IMR-90 (cell line): ENCODE data around the gene NTSR2. TPM values are rescaled to one million over a fixed set of nuclear protein-coding genes. Genes with fewer than 3 reads are reported as not detected.

Experiments used
- ATAC-seq: fragments of 200-7000 bp; cut with Tn5 transposase; 2 replicates; pipeline ENCODE4 v1.9.1; 2020; ENCODE audit warnings: low read depth, mild to moderate bottlenecking, moderate library complexity
- BruUV-seq: library from RNA; stranded (reverse); fragments of 400-500 nt; replicated peaks from 2 replicates; lab custom pipeline; 2021; lab: Mats Ljungman, UMichigan
- CTCF ChIA-PET: fragments of 300-600 bp; formaldehyde crosslinking; extraction: SDS; loops from one replicate; lab custom pipeline; 2021; ENCODE audit warnings: antibody characterized with exemption; lab: Yijun Ruan, JAX
- POLR2A ChIA-PET: fragments of 300-600 bp; sonication (Branson Sonifier 250); formaldehyde crosslinking; loops from one replicate; lab custom pipeline; 2022; ENCODE audit warnings: antibody characterized with exemption; ENCODE audit not compliant: unreplicated experiment; lab: Charles Lee
- DNase-seq: peaks from one replicate; pipeline ENCODE4 v3.0.0; 2013
- H2AFZ ChIP-seq: replicated peaks from 2 replicates; pipeline ENCODE3; 2013; ENCODE audit warnings: low read length, mild to moderate bottlenecking; ENCODE audit not compliant: poor library complexity
- H2AK5ac ChIP-seq: 2 replicates; pipeline ENCODE4 v1.6.1; 2013; ENCODE audit warnings: low read depth, low read length, inconsistent platforms
- H2AK9ac ChIP-seq: replicated peaks from 2 replicates; pipeline ENCODE3; 2013; ENCODE audit warnings: mild to moderate bottlenecking, low read depth, low read length, moderate library complexity; ENCODE audit not compliant: poor library complexity
- H2BK120ac ChIP-seq: 2 replicates; pipeline ENCODE4 v1.6.1; 2013; ENCODE audit warnings: low read depth, low read length, inconsistent platforms
- H2BK15ac ChIP-seq: 3 replicates; pipeline ENCODE4 v1.6.1; 2013; ENCODE audit warnings: low read depth, low read length, inconsistent platforms
- H2BK20ac ChIP-seq: 2 replicates; pipeline ENCODE4 v1.6.1; 2013; ENCODE audit warnings: low read depth, mild to moderate bottlenecking, inconsistent platforms, low read length, moderate library complexity
- H2BK5ac ChIP-seq: 2 replicates; pipeline ENCODE4 v1.6.1; 2013; ENCODE audit warnings: mild to moderate bottlenecking, low read depth, low read length, inconsistent platforms; ENCODE audit not compliant: poor library complexity, severe bottlenecking
- H3K14ac ChIP-seq: replicated peaks from 2 replicates; pipeline ENCODE4 v1.6.1; 2013; ENCODE audit warnings: low read depth, low read length, inconsistent platforms
- H3K18ac ChIP-seq: 2 replicates; pipeline ENCODE4 v1.6.1; 2013; ENCODE audit warnings: low read depth, low read length, control low read depth
- H3K23ac ChIP-seq: 2 replicates; pipeline ENCODE4 v1.6.1; 2013; ENCODE audit warnings: low read depth, low read length, inconsistent platforms
- H3K27ac ChIP-seq: 2 replicates; pipeline ENCODE4 v1.5.1; 2013; ENCODE audit warnings: mild to moderate bottlenecking, control low read depth, low read length; ENCODE audit not compliant: insufficient read depth
- H3K27me3 ChIP-seq: 2 replicates; pipeline ENCODE4 v1.6.1; 2013; ENCODE audit warnings: low read length; ENCODE audit not compliant: control insufficient read depth, insufficient read depth
- H3K36me3 ChIP-seq: 2 replicates; pipeline ENCODE4 v1.6.1; 2013; ENCODE audit warnings: low read length, mixed read lengths; ENCODE audit not compliant: control insufficient read depth, insufficient read depth
- H3K4ac ChIP-seq: 2 replicates; pipeline ENCODE4 v1.6.1; 2013; ENCODE audit warnings: low read depth, low read length, inconsistent platforms
- H3K4me1 ChIP-seq: 2 replicates; pipeline ENCODE4 v1.6.1; 2013; ENCODE audit warnings: low read length, mixed read lengths; ENCODE audit not compliant: control insufficient read depth, insufficient read depth
- H3K4me2 ChIP-seq: 2 replicates; pipeline ENCODE4 v1.6.1; 2013; ENCODE audit warnings: low read depth, mild to moderate bottlenecking, control low read depth, low read length, moderate library complexity
- H3K4me3 ChIP-seq: 2 replicates; pipeline ENCODE4 v1.5.1; 2013; ENCODE audit warnings: low read depth, mild to moderate bottlenecking, control low read depth, low read length, moderate library complexity; ENCODE audit not compliant: insufficient read depth
- H3K56ac ChIP-seq: 2 replicates; pipeline ENCODE4 v1.6.1; 2013; ENCODE audit warnings: low read length, inconsistent platforms; ENCODE audit not compliant: insufficient read depth; ENCODE audit errors: extremely low read depth
- H3K79me1 ChIP-seq, 2 experiments: 2 replicates each; pipeline ENCODE4 v1.6.1; 2013; ENCODE audit warnings: low read length in 2 of 2, inconsistent platforms in 1 of 2, low read depth in 1 of 2
- H3K9ac ChIP-seq: 2 replicates; pipeline ENCODE4 v1.6.1; 2013; ENCODE audit warnings: low read depth, low read length, control low read depth
- H3K9me1 ChIP-seq: 2 replicates; pipeline ENCODE4 v1.6.1; 2013; ENCODE audit warnings: low read length, inconsistent platforms; ENCODE audit not compliant: insufficient read depth
- H3K9me3 ChIP-seq: 2 replicates; pipeline ENCODE4 v1.6.1; 2013; ENCODE audit warnings: low read length; ENCODE audit not compliant: control insufficient read depth, insufficient read depth
- H4K20me1 ChIP-seq: 2 replicates; pipeline ENCODE4 v1.6.1; 2013; ENCODE audit warnings: low read length, inconsistent platforms; ENCODE audit not compliant: insufficient read depth
- H4K5ac ChIP-seq: 2 replicates; pipeline ENCODE4 v1.6.1; 2013; ENCODE audit warnings: mild to moderate bottlenecking, low read depth, low read length, control low read depth
- H4K8ac ChIP-seq, 2 experiments: 2 replicates each; pipeline ENCODE4 v1.6.1; 2013; ENCODE audit warnings: low read depth in 2 of 2, low read length in 2 of 2, control low read depth in 1 of 2, inconsistent platforms in 1 of 2
- H4K91ac ChIP-seq: 2 replicates; pipeline ENCODE4 v1.6.1; 2013; ENCODE audit warnings: low read depth, low read length, inconsistent platforms; ENCODE audit not compliant: insufficient read depth
- BHLHE40 ChIP-seq: fragments of 150-350 bp; IDR thresholded peaks from 2 replicates; pipeline ENCODE4 v1.6.1; 2016; ENCODE audit warnings: mild to moderate bottlenecking, low read depth, low read length
- CEBPB ChIP-seq: IDR thresholded peaks from 2 replicates; pipeline ENCODE4 v1.6.1; 2012; ENCODE audit warnings: low read depth, low read length, improper control_type of control experiment
- CHD1 ChIP-seq: IDR thresholded peaks from 2 replicates; pipeline ENCODE4 v1.6.1; 2012; ENCODE audit warnings: low read depth, low read length, improper control_type of control experiment
- FOS ChIP-seq: fragments of 150-350 bp; IDR thresholded peaks from 2 replicates; pipeline ENCODE4 v1.6.1; 2016; ENCODE audit warnings: low read depth, low read length
- MAZ ChIP-seq: IDR thresholded peaks from 2 replicates; pipeline ENCODE4 v1.6.1; 2012; ENCODE audit warnings: low read depth, mild to moderate bottlenecking, low read length, improper control_type of control experiment, moderate library complexity, borderline replicate concordance
- MXI1 ChIP-seq: IDR thresholded peaks from 2 replicates; pipeline ENCODE4 v1.6.1; 2012; ENCODE audit warnings: low read depth, mild to moderate bottlenecking, low read length, moderate library complexity, borderline replicate concordance
- NFE2L2 ChIP-seq: fragments of 150-350 bp; IDR thresholded peaks from 2 replicates; pipeline ENCODE4 v1.6.1; 2016; ENCODE audit warnings: low read depth, mild to moderate bottlenecking, low read length
- POLR2A ChIP-seq: IDR thresholded peaks from 2 replicates; pipeline ENCODE4 v1.6.1; 2012; ENCODE audit warnings: mild to moderate bottlenecking, low read depth, low read length
- RCOR1 ChIP-seq: IDR thresholded peaks from 2 replicates; pipeline ENCODE4 v1.6.1; 2012; ENCODE audit warnings: mild to moderate bottlenecking, low read length, improper control_type of control experiment; ENCODE audit not compliant: insufficient replicate concordance
- SMC3 ChIP-seq: fragments of 150-350 bp; IDR thresholded peaks from 2 replicates; pipeline ENCODE4 v1.6.1; 2016; ENCODE audit warnings: low read depth, mild to moderate bottlenecking, antibody characterized with exemption, low read length, moderate library complexity
- WGBS, 2 experiments: methylation state at CpG; one replicate each; pipeline versions ENCODE4 v1.1.5 to v1.1.7; 2013; ENCODE audit warnings: missing lambda C conversion rate in 2 of 2; ENCODE audit not compliant: insufficient read length in 1 of 2; ENCODE audit errors: extremely low coverage in 2 of 2; 5-methylcytosine and 5-hydroxymethylcytosine counted together
- dilution Hi-C: fragments of 300-500 bp; cut with HindIII; formaldehyde crosslinking; loops from one replicate; pipeline ENCODE4 v1.14.3; 2018; ENCODE audit warnings: low sequenced_read_pairs; ENCODE audit not compliant: unreplicated experiment
- in situ Hi-C: fragments of 300-500 bp; cut with MboI; formaldehyde crosslinking; loops from 3 replicates; pipeline ENCODE4 v1.14.3; 2019; ENCODE audit warnings: low sequenced_read_pairs, inconsistent platforms, mixed read lengths
- intact Hi-C: fragments of 100-400 bp; cut with micrococcal nuclease; formaldehyde crosslinking; loops from 2 replicates; pipeline ENCODE4 v1.10.0; 2022
- polyA plus RNA-seq, 3 experiments: library from polyadenylated mRNA; depleted of rRNA; stranded (reverse); fragments of >200 nt; gene quantifications; 2 replicates each; pipeline ENCODE4 v1.2.3, GENCODE V29; 2012; ENCODE audit warnings: low replicate concordance in 1 of 3
- total RNA-seq: library from RNA; depleted of rRNA; stranded (reverse); fragments of >200 nt; gene quantifications from 2 replicates; pipeline ENCODE4 v1.2.3, GENCODE V29; 2012
- TF ChIP-seq, protein P1 (sequence below): fragments of 150-350 bp; IDR thresholded peaks from 2 replicates; pipeline ENCODE4 v1.6.1; 2017; ENCODE audit warnings: mild to moderate bottlenecking, antibody characterized with exemption, low read length, low read depth

The NTSR2 gene
- total and polyA plus RNA-seq, 2 of the 4 experiments (the other 2 are of a cell fraction) = not detected

GRCh38 chr2:11658208-11659114, 11.5 kb downstream of the NTSR2 start:
- no peak overlapping the region for H3K4me3 ChIP-seq
- DNase-seq (no peak), ATAC-seq (no peak)
- intact Hi-C loops = no loop called here
- H4K5ac ChIP-seq = no peak overlapping the region
- no peak overlapping the region for H3K18ac ChIP-seq
- H3K27me3 ChIP-seq = peaks cover 48% of the 10 kb centered on the region
- H3K36me3 ChIP-seq = no peaks in the 10 kb centered on the region
- CTCF ChIA-PET = no interaction called here
- no peak overlapping the region for H3K56ac ChIP-seq
- no peak overlapping the region for H2BK20ac ChIP-seq
- H2BK5ac ChIP-seq = no peak overlapping the region
- no peak overlapping the region for H4K8ac ChIP-seq
- POLR2A ChIA-PET = no interaction called here
- TF ChIP-seq CEBPB (no peak), CHD1 (no peak), NFE2L2 (no peak), FOS (no peak), SMC3 (no peak), RCOR1 (no peak), POLR2A (no peak), MAZ (no peak), BHLHE40 (no peak), MXI1 (no peak)
- TF ChIP-seq, protein P1, sequence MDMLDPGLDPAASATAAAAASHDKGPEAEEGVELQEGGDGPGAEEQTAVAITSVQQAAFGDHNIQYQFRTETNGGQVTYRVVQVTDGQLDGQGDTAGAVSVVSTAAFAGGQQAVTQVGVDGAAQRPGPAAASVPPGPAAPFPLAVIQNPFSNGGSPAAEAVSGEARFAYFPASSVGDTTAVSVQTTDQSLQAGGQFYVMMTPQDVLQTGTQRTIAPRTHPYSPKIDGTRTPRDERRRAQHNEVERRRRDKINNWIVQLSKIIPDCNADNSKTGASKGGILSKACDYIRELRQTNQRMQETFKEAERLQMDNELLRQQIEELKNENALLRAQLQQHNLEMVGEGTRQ = no peak
- H3K14ac ChIP-seq = no peak overlapping the region
- no peak overlapping the region for H4K91ac ChIP-seq
- H3K4ac ChIP-seq = no peak overlapping the region
- WGBS, 2 experiments = 60% methylated on average over 2 of the region's 19 CpGs; no CpG with 5 or more reads in 1 of the 2 experiments
- H4K20me1 ChIP-seq = no peaks in the 10 kb centered on the region
- no peaks in the 10 kb centered on the region for H3K9me1 ChIP-seq
- H3K4me1 ChIP-seq = peaks cover 3% of the 10 kb centered on the region; the same call in 1 of the 2 replicates
- H2AFZ ChIP-seq = no peak overlapping the region
- no peak overlapping the region for H3K27ac ChIP-seq
- H2BK120ac ChIP-seq = no peak overlapping the region
- no peak overlapping the region for H2BK15ac ChIP-seq
- in situ Hi-C loops = no loop called here
- H3K9me3 ChIP-seq = peaks cover 3% of the 10 kb centered on the region; the same call in 1 of the 2 replicates
- no peak overlapping the region for H3K23ac ChIP-seq
- dilution Hi-C loops = no loop called here
- no peaks in the 10 kb centered on the region for H3K79me1 ChIP-seq
- H2AK9ac ChIP-seq = no peak overlapping the region
- H2AK5ac ChIP-seq = no peak overlapping the region
- BruUV-seq = no TSS peak
- H3K9ac ChIP-seq = no peak overlapping the region
- H3K4me2 ChIP-seq = no peak overlapping the region
